Ramos (cell line): Measurements from ENCODE around the gene APP.
"Not testable (repeated sequence)": the region's sequence is repeated elsewhere in the genome, so short reads cannot be mapped to it uniquely, and the experiment has no call there.

ENCODE experiments used
- in situ Hi-C: fragments of 300-500 bp; cut with MboI; formaldehyde crosslinking; loops from one replicate; pipeline ENCODE4 v1.14.3; 2022; ENCODE audit warnings: low sequenced_read_pairs; ENCODE audit not compliant: unreplicated experiment

Gene APP

DNA sequence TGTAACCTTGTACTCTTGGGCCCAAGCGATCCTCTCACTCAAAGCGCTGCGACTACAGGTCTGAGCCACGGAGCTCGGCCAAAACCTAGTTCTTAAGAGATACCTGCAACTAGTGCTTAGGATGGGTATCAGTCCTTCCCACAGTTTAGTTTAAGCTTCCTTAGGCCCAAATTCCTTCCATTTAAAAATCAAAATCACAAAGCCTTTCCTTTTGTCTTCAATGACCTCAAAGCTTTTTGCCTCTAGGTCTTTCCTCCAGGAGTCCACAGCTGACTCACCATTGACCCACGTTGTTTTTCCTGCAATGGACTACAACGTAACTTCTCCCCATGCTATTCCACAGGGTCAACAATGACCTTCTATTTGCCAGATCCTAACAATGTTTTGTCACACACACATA lies 64.0 kb downstream of the APP start:
- in situ Hi-C loops, result no loop called here

DNA sequence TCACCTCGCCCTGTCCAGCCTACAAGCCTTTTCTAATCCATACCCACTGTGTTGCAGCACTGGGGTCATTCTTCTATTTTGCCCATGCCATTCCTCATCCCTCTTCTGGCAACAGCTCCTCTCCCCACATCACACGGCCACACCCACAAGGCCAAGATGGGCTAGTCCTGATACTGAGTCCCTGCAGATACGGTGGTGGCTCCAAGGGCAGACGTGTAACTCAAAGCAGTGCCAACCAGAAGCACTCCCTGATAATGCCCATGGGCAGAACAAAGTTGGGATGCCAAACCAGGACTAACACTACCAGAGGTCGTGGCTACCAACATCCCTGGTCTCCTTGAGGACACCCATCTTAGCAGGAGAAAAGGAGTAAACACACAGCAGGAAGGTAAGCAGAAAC lies 64.8 kb downstream of the APP start:
- in situ Hi-C loops, result no loop called here

DNA sequence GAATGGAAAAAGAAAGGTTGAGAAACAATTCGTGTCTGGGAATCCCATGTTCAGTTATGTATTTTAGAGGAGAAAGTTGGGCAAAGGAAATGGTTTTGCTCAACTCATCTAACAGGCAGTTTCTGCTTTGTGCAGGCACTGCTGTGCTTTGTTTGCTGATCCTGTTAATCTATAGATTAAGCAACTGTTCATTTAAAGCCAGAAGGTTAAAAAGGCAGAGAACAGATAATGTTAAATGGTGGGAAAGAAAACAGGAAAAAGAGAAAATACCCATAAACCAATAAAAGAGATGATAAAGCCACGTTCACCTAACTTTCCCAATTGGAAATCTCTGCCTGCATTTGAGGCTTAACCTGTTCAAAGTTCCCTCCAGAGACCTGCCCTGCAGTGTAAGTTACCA lies 70.0 kb downstream of the APP start:
- in situ Hi-C loops, result no loop called here

DNA sequence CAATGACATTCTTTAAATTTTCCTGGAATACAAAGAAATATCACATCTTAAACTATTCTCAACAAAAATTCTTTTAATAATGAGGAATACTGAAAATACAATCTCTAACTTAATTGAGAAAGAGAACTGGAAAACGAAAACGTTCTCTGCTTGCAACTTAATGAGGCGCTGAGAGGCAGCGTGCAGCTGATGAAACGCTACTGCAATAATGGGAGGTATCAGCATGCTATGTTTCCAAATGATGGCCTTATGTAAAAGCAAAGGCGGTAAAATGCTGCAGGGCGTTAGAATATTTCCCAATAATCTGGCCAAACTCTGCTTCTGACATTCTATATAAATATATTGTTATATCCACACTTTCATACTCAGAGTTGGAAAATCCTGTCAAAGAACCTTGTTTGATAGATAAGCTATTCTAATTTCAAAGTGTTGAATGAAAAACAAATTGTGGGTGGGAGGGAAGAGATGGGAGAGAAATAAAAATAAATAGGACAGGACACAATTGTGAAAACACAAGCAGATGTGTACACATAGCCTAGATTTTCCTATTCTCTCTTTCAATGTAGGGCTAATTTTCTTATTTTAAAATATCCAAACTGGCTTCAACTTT lies 70.9 kb downstream of the APP start:
- in situ Hi-C loops, result no loop called here

DNA sequence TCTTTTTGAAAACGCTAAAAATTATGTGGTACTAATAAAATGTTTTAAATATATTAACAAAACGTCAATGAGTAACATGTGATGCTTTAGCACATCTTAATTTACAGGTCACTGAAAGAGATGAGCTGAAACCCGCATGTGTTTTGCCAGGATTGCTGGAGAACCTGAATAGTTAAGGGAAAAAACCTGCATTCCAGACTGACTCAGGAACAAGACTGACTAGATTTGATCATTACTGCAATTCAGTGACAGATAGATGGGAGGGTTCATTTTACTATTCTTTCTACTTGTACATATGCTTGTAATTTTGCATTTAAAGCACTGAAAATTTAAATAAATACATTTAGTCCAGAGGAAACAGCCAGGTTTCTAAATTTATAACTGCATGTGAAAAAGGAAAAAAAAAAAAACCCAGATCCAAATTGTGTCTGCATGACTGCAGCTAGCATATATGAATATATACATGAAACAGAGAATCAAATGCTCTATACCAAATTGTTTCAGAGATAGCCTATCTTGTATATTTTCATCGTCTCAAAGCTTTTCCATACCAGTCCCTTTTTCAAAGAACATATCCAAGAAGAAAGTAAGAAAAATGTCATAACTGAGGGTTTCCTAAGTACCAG lies 71.7 kb downstream of the APP start:
- in situ Hi-C loops, result no loop called here

DNA sequence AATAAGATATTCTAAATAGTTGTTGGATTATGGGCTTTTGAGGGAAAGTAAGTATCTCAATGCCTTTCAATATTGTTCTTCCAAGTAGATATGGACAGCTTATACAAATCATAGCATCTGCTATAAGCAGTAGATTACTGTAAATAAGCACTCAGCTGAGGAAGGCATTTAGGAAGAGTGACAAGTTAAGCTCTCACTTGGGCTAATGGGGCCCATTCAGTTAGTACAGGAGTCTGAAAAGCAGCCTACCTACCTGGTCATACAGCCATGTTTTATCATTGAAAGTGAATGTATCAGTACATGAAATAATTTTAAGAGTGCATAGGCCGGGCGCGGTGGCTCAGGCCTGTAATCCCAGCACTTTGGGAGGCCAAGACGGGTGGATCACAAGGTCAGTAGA lies 73.1 kb downstream of the APP start:
- in situ Hi-C loops, result no loop called here

DNA sequence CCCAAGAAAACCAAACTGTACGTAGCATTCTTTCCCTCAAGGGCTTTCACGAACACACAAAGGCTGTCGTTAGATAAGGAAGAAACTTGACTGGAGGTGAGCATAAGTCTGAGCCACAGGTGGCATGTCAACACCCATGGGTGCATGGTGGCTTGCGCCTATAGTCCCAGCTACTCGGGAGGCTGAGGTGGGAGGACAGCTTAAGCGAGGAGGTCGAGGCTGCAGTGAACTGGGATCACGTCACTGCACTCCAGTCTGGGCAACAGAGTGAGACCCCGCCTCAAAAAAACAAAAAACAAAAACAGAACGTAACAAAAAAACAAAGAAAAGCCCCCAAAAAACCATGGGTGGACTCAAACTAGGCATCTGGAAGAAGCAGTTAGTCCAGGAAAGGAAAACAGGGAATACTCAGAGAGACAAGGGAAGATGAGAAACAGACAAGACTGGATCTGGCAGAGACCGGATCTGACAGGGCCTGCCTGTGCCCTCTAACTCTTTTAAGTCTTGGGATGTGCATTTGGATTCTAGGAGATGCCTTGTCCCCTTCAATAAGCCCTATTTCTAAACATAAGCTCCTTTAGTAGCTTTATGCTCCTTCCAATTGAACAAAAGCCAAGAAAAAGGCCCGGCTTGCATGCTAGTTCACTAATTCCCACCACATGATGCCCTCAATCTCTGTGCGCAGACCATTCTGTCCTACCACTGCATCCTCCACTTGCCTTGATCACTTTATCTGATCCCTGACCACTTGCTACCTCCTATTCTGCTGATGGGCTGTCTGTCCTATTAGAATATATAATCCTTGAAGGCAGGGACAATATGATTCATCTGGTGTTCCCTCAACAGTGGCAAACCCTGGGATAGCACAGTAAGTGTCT lies 73.8 kb downstream of the APP start:
- in situ Hi-C loops, result no loop called here

DNA sequence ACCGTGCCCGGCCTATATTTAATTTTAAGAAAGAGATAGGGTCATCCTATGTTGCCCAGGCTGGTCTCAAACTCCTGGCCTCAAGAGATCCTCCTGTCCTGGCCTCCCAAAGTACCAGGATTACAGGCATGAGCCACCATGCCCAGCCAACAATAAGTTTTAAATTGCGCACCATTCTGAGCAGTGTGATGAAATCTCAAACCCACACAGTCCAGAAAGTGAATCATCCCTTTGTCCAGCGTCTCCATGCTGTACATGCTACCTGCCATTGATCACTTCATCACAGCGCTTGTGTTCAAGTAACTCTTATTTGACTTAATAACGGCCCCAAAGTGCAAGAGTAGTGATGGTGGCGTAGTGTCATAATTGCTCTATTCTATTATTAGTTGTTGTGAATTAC lies 75.4 kb downstream of the APP start:
- in situ Hi-C loops, result no loop called here

DNA sequence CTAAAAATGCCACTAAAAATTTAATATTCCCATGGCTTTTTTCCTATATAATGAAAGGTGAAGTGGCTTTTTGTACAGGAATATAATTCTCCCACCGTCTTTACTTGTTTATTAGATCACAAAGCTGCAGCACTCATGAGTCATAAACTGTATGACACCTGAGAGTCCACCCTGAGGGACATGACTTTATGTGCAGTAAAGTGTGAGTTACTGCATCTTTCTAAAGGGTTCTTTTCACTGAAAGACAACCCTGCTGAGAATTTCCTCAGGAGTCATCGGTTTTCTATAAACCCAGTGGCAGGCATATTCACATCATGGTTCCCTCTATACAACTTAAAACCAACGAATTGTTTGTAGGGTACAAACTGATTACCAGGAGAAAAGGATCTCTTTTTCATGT lies 77.4 kb downstream of the APP start:
- in situ Hi-C loops, result no loop called here

DNA sequence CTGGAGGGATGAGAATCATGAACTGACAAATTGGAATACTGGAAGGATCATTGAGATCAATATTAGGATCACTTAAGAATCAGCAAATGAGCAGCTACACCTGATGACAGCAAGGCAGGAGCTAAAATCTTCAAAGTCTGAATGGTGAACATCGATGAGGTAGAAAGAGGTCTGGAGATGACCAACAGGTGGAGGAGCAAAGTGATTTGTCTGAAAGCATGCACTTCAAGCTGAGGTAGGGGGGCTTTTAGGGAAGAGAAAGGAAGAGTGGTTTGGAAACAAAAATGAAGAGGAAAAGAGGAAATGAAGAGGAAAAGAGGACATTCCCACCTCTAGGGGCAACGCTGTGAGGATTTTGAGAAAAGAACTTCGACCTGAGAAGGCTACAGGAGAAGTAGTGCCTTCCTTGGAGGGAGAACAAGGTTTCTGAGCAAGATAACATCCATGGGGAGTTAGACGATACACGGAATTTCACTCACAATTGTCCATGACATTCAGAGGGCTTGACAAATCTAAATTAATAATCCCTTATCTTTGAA lies 79.0 kb downstream of the APP start:
- in situ Hi-C loops, result no loop called here

DNA sequence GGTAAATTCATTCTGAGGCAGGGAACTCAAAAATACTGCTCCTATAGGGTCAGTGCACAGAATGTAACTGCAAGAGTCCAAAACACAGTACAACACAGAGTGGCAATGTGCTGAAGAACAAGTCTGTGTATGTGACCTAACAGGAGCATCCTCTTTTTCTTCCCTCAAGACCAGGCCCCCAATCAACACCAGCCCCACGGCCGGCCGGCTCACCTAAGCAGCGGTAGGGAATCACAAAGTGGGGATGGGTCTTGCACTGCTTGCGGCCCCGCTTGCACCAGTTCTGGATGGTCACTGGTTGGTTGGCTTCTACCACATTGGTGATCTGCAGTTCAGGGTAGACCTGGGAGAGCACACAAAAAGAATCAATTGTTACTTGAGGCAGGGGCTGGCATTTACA lies 80.8 kb downstream of the APP start:
- in situ Hi-C loops, result no loop called here

DNA sequence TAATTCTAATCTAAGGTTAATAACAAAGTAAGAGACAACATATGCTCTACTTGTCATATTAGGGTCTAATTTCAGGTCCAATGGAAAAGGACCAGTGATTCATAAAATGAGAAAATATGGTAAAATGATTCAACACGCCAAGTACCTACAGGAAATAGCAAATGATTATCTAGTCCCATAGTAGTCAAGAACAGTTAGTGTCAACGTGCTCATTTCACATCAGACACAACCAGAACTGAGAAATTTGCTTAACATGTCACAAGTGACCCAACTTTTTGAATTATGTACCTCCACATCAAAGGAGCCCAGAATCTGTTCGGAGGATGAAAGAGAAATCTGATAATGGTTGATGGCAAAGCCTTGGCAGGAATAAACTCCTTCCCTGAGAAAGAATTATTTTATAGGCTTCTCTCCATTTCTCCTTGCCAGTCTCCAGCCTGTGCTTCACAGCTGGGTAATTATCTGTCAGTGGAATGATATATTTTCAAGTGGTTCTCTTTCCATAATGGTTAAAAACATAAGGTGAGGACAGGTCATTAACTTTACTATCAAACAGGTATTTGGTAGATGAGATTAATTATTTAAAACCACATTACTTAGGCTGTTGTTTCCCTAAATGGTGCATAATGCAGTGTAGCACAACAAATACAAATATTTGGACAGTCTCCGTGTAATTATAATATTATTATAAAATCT lies 83.2 kb downstream of the APP start:
- in situ Hi-C loops, result no loop called here

DNA sequence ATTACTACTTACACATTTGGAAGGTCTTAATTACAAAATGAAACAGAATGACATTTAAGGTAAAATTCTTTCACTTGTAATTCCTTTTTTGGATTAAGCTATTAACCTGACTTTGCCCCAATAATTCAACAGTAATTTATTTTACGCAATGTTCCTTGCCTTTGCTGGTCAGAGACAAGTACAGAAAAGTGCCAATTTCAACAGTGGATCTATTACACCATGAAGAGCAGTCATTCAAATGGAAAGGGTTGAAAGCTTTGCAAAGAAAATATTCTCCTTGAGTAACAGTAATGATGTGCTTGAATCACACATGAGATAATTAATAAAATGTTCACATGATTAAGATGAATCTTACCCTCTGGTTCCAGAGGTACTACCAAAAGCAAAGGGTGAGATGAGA lies 84.7 kb downstream of the APP start:
- in situ Hi-C loops, result no loop called here

DNA sequence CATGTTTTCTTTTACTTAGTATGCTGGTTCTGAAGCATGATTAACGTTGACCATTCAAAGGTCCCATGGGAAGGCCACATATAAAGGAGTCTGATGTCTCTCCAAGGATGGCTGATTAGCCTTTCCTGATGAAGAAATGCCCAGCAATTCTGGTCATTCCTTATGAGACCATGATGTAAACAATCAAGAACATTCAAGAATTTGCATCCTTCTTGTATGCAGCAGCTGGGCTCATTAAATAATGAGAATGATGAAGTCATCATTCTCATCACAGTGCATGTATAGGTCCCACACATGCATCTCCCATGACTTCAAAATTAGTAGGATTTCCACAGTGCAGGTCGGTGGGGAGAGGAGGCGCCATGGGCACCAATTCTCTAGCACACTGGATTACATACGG lies 85.4 kb downstream of the APP start:
- in situ Hi-C loops, result no loop called here

DNA sequence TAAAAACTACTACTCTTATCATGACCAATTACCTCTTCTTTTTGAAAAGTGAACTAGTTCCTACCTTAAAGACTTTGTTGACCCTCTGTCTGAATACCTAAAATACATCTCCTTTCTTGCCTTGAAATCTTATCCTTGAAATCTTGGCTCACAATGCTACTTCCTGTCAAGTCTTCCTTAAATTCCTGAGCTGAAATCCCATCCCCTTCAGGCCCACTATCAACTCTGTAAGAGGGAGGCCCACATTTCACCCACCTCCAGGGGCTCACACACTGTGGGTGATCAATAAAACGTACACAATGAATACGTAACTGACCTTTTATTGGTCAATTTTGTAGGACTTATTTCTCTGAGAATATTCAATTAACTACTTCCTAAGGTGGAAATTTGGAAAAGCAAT lies 88.0 kb downstream of the APP start:
- in situ Hi-C loops, result no loop called here

DNA sequence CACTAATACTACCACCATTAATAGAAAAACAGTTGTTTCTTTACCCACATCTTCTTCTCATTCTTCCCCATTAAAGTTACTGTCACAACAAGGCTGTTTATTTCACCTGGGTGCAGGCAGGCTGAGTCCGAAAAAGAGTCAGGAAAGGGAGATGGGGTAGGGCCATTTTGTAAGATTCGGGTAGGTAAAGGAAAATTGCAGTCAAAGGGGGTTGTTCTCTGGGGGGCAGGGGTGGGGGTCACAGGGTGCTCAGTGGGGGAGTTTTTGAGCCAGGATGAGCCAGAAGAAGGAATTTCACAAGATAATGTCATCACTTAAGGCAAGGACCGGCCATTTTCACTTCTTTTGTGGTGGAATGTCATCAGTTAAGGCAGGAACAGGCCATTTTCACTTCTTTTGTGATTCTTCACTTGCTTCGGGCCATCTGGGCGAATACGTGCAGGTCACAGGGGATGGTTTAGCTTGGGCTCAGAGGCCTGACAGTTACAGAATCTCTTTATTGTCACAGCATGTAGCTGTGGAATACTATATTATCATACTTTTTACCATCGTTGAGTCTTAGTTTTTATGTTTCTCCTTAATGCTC lies 89.3 kb downstream of the APP start:
- in situ Hi-C loops, result not testable (repeated sequence)

DNA sequence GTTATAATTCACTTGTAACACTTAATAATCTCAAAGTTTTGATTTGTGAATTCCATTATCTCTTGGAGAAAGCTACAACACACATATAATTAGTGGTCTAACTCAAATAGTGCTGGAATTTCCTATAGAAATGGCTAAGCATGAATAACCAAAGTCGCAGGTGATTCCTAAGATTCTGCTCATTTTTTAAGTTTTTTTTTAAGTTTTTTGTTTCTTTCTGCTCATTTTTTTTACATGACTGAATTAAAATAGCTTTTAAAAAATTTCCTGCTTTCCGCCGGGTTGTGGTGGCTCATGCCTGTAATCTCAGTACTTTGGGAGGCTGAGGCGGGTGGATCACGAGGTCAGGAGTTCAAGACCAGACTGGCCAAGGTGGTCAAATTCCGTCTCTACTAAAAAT lies 90.4 kb downstream of the APP start:
- in situ Hi-C loops, result no loop called here

DNA sequence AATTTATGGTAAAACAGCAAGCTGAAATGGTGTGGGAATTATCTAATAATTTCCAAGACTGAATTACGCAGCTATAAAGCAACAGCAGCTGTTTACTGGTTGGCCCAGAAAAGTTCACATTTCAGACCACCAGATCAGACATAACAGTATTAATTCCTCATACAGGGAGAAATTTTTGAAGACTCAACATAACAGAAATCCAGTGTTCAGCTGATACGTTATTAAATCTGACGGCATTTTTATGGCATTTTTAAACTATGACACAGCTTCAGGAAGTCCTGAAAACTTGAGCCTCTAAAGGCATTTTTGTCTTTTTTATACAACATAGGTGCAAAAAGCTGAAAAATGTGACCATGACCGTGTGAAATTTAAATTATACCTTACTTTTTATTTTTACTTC lies 91.2 kb downstream of the APP start:
- in situ Hi-C loops, result no loop called here

DNA sequence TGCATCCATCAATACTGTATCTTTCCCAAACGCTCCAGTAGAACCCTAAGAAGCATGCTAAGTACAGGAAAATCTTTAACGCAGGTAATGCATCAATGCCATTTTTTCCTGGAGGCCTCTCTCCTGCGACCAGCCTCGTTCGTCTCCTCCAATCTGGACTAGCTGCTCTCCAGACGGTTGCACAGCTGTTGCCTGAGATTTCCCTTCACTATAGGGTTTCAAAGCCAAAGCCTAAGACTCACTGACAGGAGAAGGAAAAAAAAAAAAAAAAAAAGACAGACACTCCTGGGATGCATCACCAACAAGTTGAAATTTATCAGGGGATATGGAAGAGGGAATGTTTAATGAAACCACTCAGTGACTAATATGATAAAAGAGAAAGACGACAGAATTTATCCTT lies 93.0 kb downstream of the APP start:
- in situ Hi-C loops, result no loop called here
